GM21360 (cell line): ENCODE results near the gene ZNF440.
"Not testable (repeated sequence)": the region's sequence is repeated elsewhere in the genome, so short reads cannot be mapped to it uniquely, and the experiment has no call there.

Experiments used
- ATAC-seq: cut with Tn5 transposase; IDR thresholded peaks from one replicate; pipeline ENCODE4 v1.9.1; 2021; ENCODE audit warnings: mild to moderate bottlenecking, moderate library complexity; ENCODE audit not compliant: unreplicated experiment

ZNF440 gene

GRCh38 chr19:11828957-11829876 is 15.1 kb downstream of the ZNF440 start:
- not testable (repeated sequence) for ATAC-seq

- ATAC-seq = no peak
These were observed 18.3 kb downstream of the ZNF440 start for GRCh38 chr19:11832253-11832912.

GRCh38 chr19:11833541-11833940 is 19.5 kb downstream of the ZNF440 start:
- ATAC-seq = no peak

GRCh38 chr19:11835626-11836066 is 21.6 kb downstream of the ZNF440 start:
- not testable (repeated sequence) for ATAC-seq

- ATAC-seq = no peak
These were observed 29.6 kb downstream of the ZNF440 start for GRCh38 chr19:11843722-11844121.

- not testable (repeated sequence) for ATAC-seq
These were observed 33.5 kb downstream of the ZNF440 start for GRCh38 chr19:11847615-11848014.

- no peak for ATAC-seq
These were observed 34.1 kb downstream of the ZNF440 start for GRCh38 chr19:11848200-11848593.

- no peak for ATAC-seq
These were observed 34.8 kb downstream of the ZNF440 start, which contains the start of gene ZNF439 for GRCh38 chr19:11848594-11849469. TSS of gene ZNF439 (plus strand) at chr19:11848726. CDS start at chr19:11848868, 142 bp downstream.

- ATAC-seq = not testable (repeated sequence)
These were observed 36.2 kb downstream of the ZNF440 start for GRCh38 chr19:11850289-11850688.

GRCh38 chr19:11853358-11853757 is 39.3 kb downstream of the ZNF440 start:
- no peak for ATAC-seq

- no peak for ATAC-seq
These were observed 42.6 kb downstream of the ZNF440 start for GRCh38 chr19:11856596-11857250.

GRCh38 chr19:11860721-11861120 is 46.6 kb downstream of the ZNF440 start:
- ATAC-seq = no peak

GRCh38 chr19:11861301-11861700 is 47.2 kb downstream of the ZNF440 start:
- no peak for ATAC-seq

GRCh38 chr19:11867766-11868165 is 53.7 kb downstream of the ZNF440 start:
- not testable (repeated sequence) for ATAC-seq

- ATAC-seq = no peak
These were observed 54.1 kb downstream of the ZNF440 start for GRCh38 chr19:11868188-11868587.

GRCh38 chr19:11872624-11873023 is 58.6 kb downstream of the ZNF440 start:
- no peak for ATAC-seq

GRCh38 chr19:11873762-11874161 is 59.7 kb downstream of the ZNF440 start:
- no peak for ATAC-seq

- ATAC-seq = not testable (repeated sequence)
These were observed 65.7 kb downstream of the ZNF440 start for GRCh38 chr19:11879687-11880266.

- ATAC-seq = no peak
These were observed 66.5 kb downstream of the ZNF440 start for GRCh38 chr19:11880598-11880997.
